Right kidney (tissue), 1 donor: ENCODE measurements around the gene MAPK8IP3.
"Not testable (repeated sequence)": the region's sequence is repeated elsewhere in the genome, so short reads cannot be mapped to it uniquely, and the experiment has no call there.

Source experiments
- DNase-seq: peaks from one replicate; pipeline ENCODE4 v3.0.0-alpha.2; 2016

The MAPK8IP3 gene

GRCh38 chr16:1786242-1787055 lies 80.5 kb downstream of the MAPK8IP3 start:
- DNase-seq = no peak

GRCh38 chr16:1787056-1787321 lies 81.0 kb downstream of the MAPK8IP3 start:
- no peak for DNase-seq

GRCh38 chr16:1787322-1788094 lies 81.5 kb downstream of the MAPK8IP3 start:
- DNase-seq = no peak

GRCh38 chr16:1788095-1788707 lies 82.2 kb downstream of the MAPK8IP3 start:
- DNase-seq = no peak

- DNase-seq = no peak
Measured at GRCh38 chr16:1788708-1789100, 82.7 kb downstream of the MAPK8IP3 start.

- DNase-seq = no peak
Measured at GRCh38 chr16:1789643-1790045, 83.6 kb downstream of the MAPK8IP3 start.

- DNase-seq = no peak
Measured at GRCh38 chr16:1790261-1790610, 84.2 kb downstream of the MAPK8IP3 start.

GRCh38 chr16:1790611-1791255 lies 84.7 kb downstream of the MAPK8IP3 start:
- no peak for DNase-seq

- DNase-seq = no peak
Measured at GRCh38 chr16:1791256-1791942, 85.4 kb downstream of the MAPK8IP3 start.

- no peak for DNase-seq
Measured at GRCh38 chr16:1791943-1792812, 86.2 kb downstream of the MAPK8IP3 start.

- DNase-seq = no peak
Measured at GRCh38 chr16:1792836-1793577, 87.0 kb downstream of the MAPK8IP3 start.

GRCh38 chr16:1793578-1794220 lies 87.7 kb downstream of the MAPK8IP3 start, which contains the start of gene IGFALS:
TSS of gene IGFALS (minus strand) at chr16:1793705. CDS start at chr16:1793652, 53 bp downstream.
- DNase-seq = no peak

- no peak for DNase-seq
Measured at GRCh38 chr16:1794221-1794871, 88.4 kb downstream of the MAPK8IP3 start.

GRCh38 chr16:1794908-1795666 lies 89.1 kb downstream of the MAPK8IP3 start:
- DNase-seq = no peak

GRCh38 chr16:1799263-1799662 lies 93.3 kb downstream of the MAPK8IP3 start:
- not testable (repeated sequence) for DNase-seq

- no peak for DNase-seq
Measured at GRCh38 chr16:1800701-1801100, 94.7 kb downstream of the MAPK8IP3 start.

GRCh38 chr16:1807626-1808025 lies 101.6 kb downstream of the MAPK8IP3 start:
- no peak for DNase-seq

GRCh38 chr16:1808691-1809090 lies 102.7 kb downstream of the MAPK8IP3 start:
- DNase-seq = no peak
